ENCODE data around the gene MDK.

GRCh38 chr11:46417711-46418110 is 36.2 kb downstream of the MDK start:
- TF ChIP-seq EP300 (IDR thresholded peaks at IDR 0.05; ENCODE audit: borderline replicate concordance) (no peak), TCF12 (IDR thresholded peaks at IDR 0.05; ENCODE audit: low read depth) (no peak)
- TF ChIP-seq, protein P1, sequence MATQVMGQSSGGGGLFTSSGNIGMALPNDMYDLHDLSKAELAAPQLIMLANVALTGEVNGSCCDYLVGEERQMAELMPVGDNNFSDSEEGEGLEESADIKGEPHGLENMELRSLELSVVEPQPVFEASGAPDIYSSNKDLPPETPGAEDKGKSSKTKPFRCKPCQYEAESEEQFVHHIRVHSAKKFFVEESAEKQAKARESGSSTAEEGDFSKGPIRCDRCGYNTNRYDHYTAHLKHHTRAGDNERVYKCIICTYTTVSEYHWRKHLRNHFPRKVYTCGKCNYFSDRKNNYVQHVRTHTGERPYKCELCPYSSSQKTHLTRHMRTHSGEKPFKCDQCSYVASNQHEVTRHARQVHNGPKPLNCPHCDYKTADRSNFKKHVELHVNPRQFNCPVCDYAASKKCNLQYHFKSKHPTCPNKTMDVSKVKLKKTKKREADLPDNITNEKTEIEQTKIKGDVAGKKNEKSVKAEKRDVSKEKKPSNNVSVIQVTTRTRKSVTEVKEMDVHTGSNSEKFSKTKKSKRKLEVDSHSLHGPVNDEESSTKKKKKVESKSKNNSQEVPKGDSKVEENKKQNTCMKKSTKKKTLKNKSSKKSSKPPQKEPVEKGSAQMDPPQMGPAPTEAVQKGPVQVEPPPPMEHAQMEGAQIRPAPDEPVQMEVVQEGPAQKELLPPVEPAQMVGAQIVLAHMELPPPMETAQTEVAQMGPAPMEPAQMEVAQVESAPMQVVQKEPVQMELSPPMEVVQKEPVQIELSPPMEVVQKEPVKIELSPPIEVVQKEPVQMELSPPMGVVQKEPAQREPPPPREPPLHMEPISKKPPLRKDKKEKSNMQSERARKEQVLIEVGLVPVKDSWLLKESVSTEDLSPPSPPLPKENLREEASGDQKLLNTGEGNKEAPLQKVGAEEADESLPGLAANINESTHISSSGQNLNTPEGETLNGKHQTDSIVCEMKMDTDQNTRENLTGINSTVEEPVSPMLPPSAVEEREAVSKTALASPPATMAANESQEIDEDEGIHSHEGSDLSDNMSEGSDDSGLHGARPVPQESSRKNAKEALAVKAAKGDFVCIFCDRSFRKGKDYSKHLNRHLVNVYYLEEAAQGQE (IDR thresholded peaks at IDR 0.05; ENCODE audit: low read depth) = no peak

Data from Ishikawa (cell line).